IMR-90 (cell line): ENCODE measurements around the gene CMTM5. TPM values are rescaled to one million over a fixed set of nuclear protein-coding genes. Genes with fewer than 3 reads are reported as not detected.

Experiments
- ATAC-seq: fragments of 200-7000 bp; cut with Tn5 transposase; 2 replicates; pipeline ENCODE4 v1.9.1; 2020; ENCODE audit warnings: low read depth, mild to moderate bottlenecking, moderate library complexity
- BruUV-seq: library from RNA; stranded (reverse); fragments of 400-500 nt; replicated peaks from 2 replicates; lab custom pipeline; 2021; lab: Mats Ljungman, UMichigan
- CTCF ChIA-PET: fragments of 300-600 bp; formaldehyde crosslinking; extraction: SDS; loops from one replicate; lab custom pipeline; 2021; ENCODE audit warnings: antibody characterized with exemption; lab: Yijun Ruan, JAX
- POLR2A ChIA-PET: fragments of 300-600 bp; sonication (Branson Sonifier 250); formaldehyde crosslinking; loops from one replicate; lab custom pipeline; 2022; ENCODE audit warnings: antibody characterized with exemption; ENCODE audit not compliant: unreplicated experiment; lab: Charles Lee
- DNase-seq: peaks from one replicate; pipeline ENCODE4 v3.0.0; 2013
- H2AFZ ChIP-seq: replicated peaks from 2 replicates; pipeline ENCODE3; 2013; ENCODE audit warnings: low read length, mild to moderate bottlenecking; ENCODE audit not compliant: poor library complexity
- H2AK5ac ChIP-seq: 2 replicates; pipeline ENCODE4 v1.6.1; 2013; ENCODE audit warnings: low read depth, low read length, inconsistent platforms
- H2AK9ac ChIP-seq: replicated peaks from 2 replicates; pipeline ENCODE3; 2013; ENCODE audit warnings: mild to moderate bottlenecking, low read depth, low read length, moderate library complexity; ENCODE audit not compliant: poor library complexity
- H2BK120ac ChIP-seq: 2 replicates; pipeline ENCODE4 v1.6.1; 2013; ENCODE audit warnings: low read depth, low read length, inconsistent platforms
- H2BK15ac ChIP-seq: 3 replicates; pipeline ENCODE4 v1.6.1; 2013; ENCODE audit warnings: low read depth, low read length, inconsistent platforms
- H2BK20ac ChIP-seq: 2 replicates; pipeline ENCODE4 v1.6.1; 2013; ENCODE audit warnings: low read depth, mild to moderate bottlenecking, inconsistent platforms, low read length, moderate library complexity
- H2BK5ac ChIP-seq: 2 replicates; pipeline ENCODE4 v1.6.1; 2013; ENCODE audit warnings: mild to moderate bottlenecking, low read depth, low read length, inconsistent platforms; ENCODE audit not compliant: poor library complexity, severe bottlenecking
- H3K14ac ChIP-seq: replicated peaks from 2 replicates; pipeline ENCODE4 v1.6.1; 2013; ENCODE audit warnings: low read depth, low read length, inconsistent platforms
- H3K18ac ChIP-seq: 2 replicates; pipeline ENCODE4 v1.6.1; 2013; ENCODE audit warnings: low read depth, low read length, control low read depth
- H3K23ac ChIP-seq: 2 replicates; pipeline ENCODE4 v1.6.1; 2013; ENCODE audit warnings: low read depth, low read length, inconsistent platforms
- H3K27ac ChIP-seq: 2 replicates; pipeline ENCODE4 v1.5.1; 2013; ENCODE audit warnings: mild to moderate bottlenecking, control low read depth, low read length; ENCODE audit not compliant: insufficient read depth
- H3K27me3 ChIP-seq: 2 replicates; pipeline ENCODE4 v1.6.1; 2013; ENCODE audit warnings: low read length; ENCODE audit not compliant: control insufficient read depth, insufficient read depth
- H3K36me3 ChIP-seq: 2 replicates; pipeline ENCODE4 v1.6.1; 2013; ENCODE audit warnings: low read length, mixed read lengths; ENCODE audit not compliant: control insufficient read depth, insufficient read depth
- H3K4ac ChIP-seq: 2 replicates; pipeline ENCODE4 v1.6.1; 2013; ENCODE audit warnings: low read depth, low read length, inconsistent platforms
- H3K4me1 ChIP-seq: 2 replicates; pipeline ENCODE4 v1.6.1; 2013; ENCODE audit warnings: low read length, mixed read lengths; ENCODE audit not compliant: control insufficient read depth, insufficient read depth
- H3K4me2 ChIP-seq: 2 replicates; pipeline ENCODE4 v1.6.1; 2013; ENCODE audit warnings: low read depth, mild to moderate bottlenecking, control low read depth, low read length, moderate library complexity
- H3K4me3 ChIP-seq: 2 replicates; pipeline ENCODE4 v1.5.1; 2013; ENCODE audit warnings: low read depth, mild to moderate bottlenecking, control low read depth, low read length, moderate library complexity; ENCODE audit not compliant: insufficient read depth
- H3K56ac ChIP-seq: 2 replicates; pipeline ENCODE4 v1.6.1; 2013; ENCODE audit warnings: low read length, inconsistent platforms; ENCODE audit not compliant: insufficient read depth; ENCODE audit errors: extremely low read depth
- H3K79me1 ChIP-seq, 2 experiments: 2 replicates each; pipeline ENCODE4 v1.6.1; 2013; ENCODE audit warnings: low read length in 2 of 2, inconsistent platforms in 1 of 2, low read depth in 1 of 2
- H3K9ac ChIP-seq: 2 replicates; pipeline ENCODE4 v1.6.1; 2013; ENCODE audit warnings: low read depth, low read length, control low read depth
- H3K9me1 ChIP-seq: 2 replicates; pipeline ENCODE4 v1.6.1; 2013; ENCODE audit warnings: low read length, inconsistent platforms; ENCODE audit not compliant: insufficient read depth
- H3K9me3 ChIP-seq: 2 replicates; pipeline ENCODE4 v1.6.1; 2013; ENCODE audit warnings: low read length; ENCODE audit not compliant: control insufficient read depth, insufficient read depth
- H4K20me1 ChIP-seq: 2 replicates; pipeline ENCODE4 v1.6.1; 2013; ENCODE audit warnings: low read length, inconsistent platforms; ENCODE audit not compliant: insufficient read depth
- H4K5ac ChIP-seq: 2 replicates; pipeline ENCODE4 v1.6.1; 2013; ENCODE audit warnings: mild to moderate bottlenecking, low read depth, low read length, control low read depth
- H4K8ac ChIP-seq, 2 experiments: 2 replicates each; pipeline ENCODE4 v1.6.1; 2013; ENCODE audit warnings: low read depth in 2 of 2, low read length in 2 of 2, control low read depth in 1 of 2, inconsistent platforms in 1 of 2
- H4K91ac ChIP-seq: 2 replicates; pipeline ENCODE4 v1.6.1; 2013; ENCODE audit warnings: low read depth, low read length, inconsistent platforms; ENCODE audit not compliant: insufficient read depth
- BHLHE40 ChIP-seq: fragments of 150-350 bp; IDR thresholded peaks from 2 replicates; pipeline ENCODE4 v1.6.1; 2016; ENCODE audit warnings: mild to moderate bottlenecking, low read depth, low read length
- CEBPB ChIP-seq: IDR thresholded peaks from 2 replicates; pipeline ENCODE4 v1.6.1; 2012; ENCODE audit warnings: low read depth, low read length, improper control_type of control experiment
- CHD1 ChIP-seq: IDR thresholded peaks from 2 replicates; pipeline ENCODE4 v1.6.1; 2012; ENCODE audit warnings: low read depth, low read length, improper control_type of control experiment
- FOS ChIP-seq: fragments of 150-350 bp; IDR thresholded peaks from 2 replicates; pipeline ENCODE4 v1.6.1; 2016; ENCODE audit warnings: low read depth, low read length
- MAZ ChIP-seq: IDR thresholded peaks from 2 replicates; pipeline ENCODE4 v1.6.1; 2012; ENCODE audit warnings: low read depth, mild to moderate bottlenecking, low read length, improper control_type of control experiment, moderate library complexity, borderline replicate concordance
- NFE2L2 ChIP-seq: fragments of 150-350 bp; IDR thresholded peaks from 2 replicates; pipeline ENCODE4 v1.6.1; 2016; ENCODE audit warnings: low read depth, mild to moderate bottlenecking, low read length
- RCOR1 ChIP-seq: IDR thresholded peaks from 2 replicates; pipeline ENCODE4 v1.6.1; 2012; ENCODE audit warnings: mild to moderate bottlenecking, low read length, improper control_type of control experiment; ENCODE audit not compliant: insufficient replicate concordance
- WGBS, 2 experiments: methylation state at CpG; one replicate each; pipeline versions ENCODE4 v1.1.5 to v1.1.7; 2013; ENCODE audit warnings: missing lambda C conversion rate in 2 of 2; ENCODE audit not compliant: insufficient read length in 1 of 2; ENCODE audit errors: extremely low coverage in 2 of 2; 5-methylcytosine and 5-hydroxymethylcytosine counted together
- dilution Hi-C: fragments of 300-500 bp; cut with HindIII; formaldehyde crosslinking; loops from one replicate; pipeline ENCODE4 v1.14.3; 2018; ENCODE audit warnings: low sequenced_read_pairs; ENCODE audit not compliant: unreplicated experiment
- in situ Hi-C: fragments of 300-500 bp; cut with MboI; formaldehyde crosslinking; loops from 3 replicates; pipeline ENCODE4 v1.14.3; 2019; ENCODE audit warnings: low sequenced_read_pairs, inconsistent platforms, mixed read lengths
- intact Hi-C: fragments of 100-400 bp; cut with micrococcal nuclease; formaldehyde crosslinking; loops from 2 replicates; pipeline ENCODE4 v1.10.0; 2022
- polyA plus RNA-seq, 3 experiments: library from polyadenylated mRNA; depleted of rRNA; stranded (reverse); fragments of >200 nt; gene quantifications; 2 replicates each; pipeline ENCODE4 v1.2.3, GENCODE V29; 2012; ENCODE audit warnings: low replicate concordance in 1 of 3
- total RNA-seq: library from RNA; depleted of rRNA; stranded (reverse); fragments of >200 nt; gene quantifications from 2 replicates; pipeline ENCODE4 v1.2.3, GENCODE V29; 2012
- TF ChIP-seq, protein P1 (sequence below): fragments of 150-350 bp; IDR thresholded peaks from 2 replicates; pipeline ENCODE4 v1.6.1; 2016; ENCODE audit warnings: low read depth, mild to moderate bottlenecking, low read length, moderate library complexity, borderline replicate concordance

The CMTM5 gene
- total and polyA plus RNA-seq, 2 of the 4 experiments (the other 2 are of a cell fraction): 0.07 TPM; not detected in 1

DNA sequence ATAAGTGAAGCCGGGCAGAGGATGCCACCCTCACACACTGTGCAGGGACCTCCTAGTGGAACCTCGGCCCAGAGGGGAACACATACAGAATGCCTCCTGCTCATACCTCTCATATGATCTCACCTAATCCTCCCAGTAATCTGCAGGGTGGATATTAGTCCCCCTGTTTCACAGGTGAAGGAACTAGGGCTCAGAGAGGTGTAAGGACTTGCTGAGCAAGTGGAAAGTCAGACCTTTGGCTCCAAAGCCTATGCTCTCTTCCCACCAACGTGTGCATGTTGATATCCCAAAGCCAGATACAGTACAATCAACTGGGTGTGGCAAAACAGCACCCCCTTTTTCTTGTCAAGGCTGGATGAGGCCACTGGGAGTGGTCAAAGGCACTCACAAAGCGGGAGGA lies 27.1 kb downstream of the CMTM5 start:
- Histone ChIP-seq H3K56ac (no peak overlapping the region), H2AK5ac (no peak overlapping the region), H3K27me3 (peaks cover 49% of the 10 kb centered on the region), H3K36me3 (no peaks in the 10 kb centered on the region), H3K9me1 (peaks cover 2% of the 10 kb centered on the region; the same call in 1 of the 2 replicates), H3K4ac (no peak overlapping the region), H3K4me2 (no peak overlapping the region), H3K27ac (no peak overlapping the region), H3K79me1 (no peaks in the 10 kb centered on the region), H3K9ac (no peak overlapping the region), H2BK20ac (no peak overlapping the region), H3K14ac (no peak overlapping the region), H2BK120ac (no peak overlapping the region), H3K4me3 (no peak overlapping the region), H4K8ac (no peak overlapping the region), H2BK5ac (no peak overlapping the region), H3K9me3 (no peaks in the 10 kb centered on the region), H3K4me1 (no peaks in the 10 kb centered on the region), H4K91ac (no peak overlapping the region), H3K18ac (no peak overlapping the region), H3K23ac (no peak overlapping the region), H2BK15ac (no peak overlapping the region), H4K20me1 (no peaks in the 10 kb centered on the region), H4K5ac (no peak overlapping the region), H2AFZ (no peak overlapping the region), H2AK9ac (no peak overlapping the region)
- dilution Hi-C loops: no loop called here
- in situ Hi-C loops: no loop called here
- TF ChIP-seq CHD1: no peak
- no peak for TF ChIP-seq NFE2L2
- TF ChIP-seq BHLHE40: no peak
- no peak for TF ChIP-seq FOS
- no peak for TF ChIP-seq MAZ
- TF ChIP-seq RCOR1: no peak
- no peak for TF ChIP-seq CEBPB
- TF ChIP-seq, protein P1, sequence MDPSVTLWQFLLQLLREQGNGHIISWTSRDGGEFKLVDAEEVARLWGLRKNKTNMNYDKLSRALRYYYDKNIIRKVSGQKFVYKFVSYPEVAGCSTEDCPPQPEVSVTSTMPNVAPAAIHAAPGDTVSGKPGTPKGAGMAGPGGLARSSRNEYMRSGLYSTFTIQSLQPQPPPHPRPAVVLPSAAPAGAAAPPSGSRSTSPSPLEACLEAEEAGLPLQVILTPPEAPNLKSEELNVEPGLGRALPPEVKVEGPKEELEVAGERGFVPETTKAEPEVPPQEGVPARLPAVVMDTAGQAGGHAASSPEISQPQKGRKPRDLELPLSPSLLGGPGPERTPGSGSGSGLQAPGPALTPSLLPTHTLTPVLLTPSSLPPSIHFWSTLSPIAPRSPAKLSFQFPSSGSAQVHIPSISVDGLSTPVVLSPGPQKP: no peak
- ChIA-PET CTCF (no interaction called here), POLR2A (no interaction called here)
- no TSS peak for BruUV-seq
- intact Hi-C loops: no loop called here
- DNase-seq: no peak
- no peak for ATAC-seq
- no CpG with 5 or more reads among the region's 4 CpGs for whole genome bisulfite sequencing, 2 experiments
